Measurements from ENCODE around the gene CFAP99.
"Not testable (repeated sequence)": the region's sequence is repeated elsewhere in the genome, so short reads cannot be mapped to it uniquely, and the experiment has no call there.

Gene CFAP99

GRCh38 chr4:2418650-2419571 is at the start of gene CFAP99:
Gene CFAP99, plus strand, starts transcription at chr4:2418955.
- peak; percentile 34 for DNase-seq

GRCh38 chr4:2370597-2371320 is 48.0 kb upstream of the CFAP99 start:
- no peak for DNase-seq

GRCh38 chr4:2371765-2372487 is 46.8 kb upstream of the CFAP99 start:
- no peak for DNase-seq

GRCh38 chr4:2372488-2373030 is 46.2 kb upstream of the CFAP99 start:
- no peak for DNase-seq

GRCh38 chr4:2373532-2373931 is 45.2 kb upstream of the CFAP99 start:
- DNase-seq, result no peak

GRCh38 chr4:2375427-2375826 is 43.3 kb upstream of the CFAP99 start:
- no peak for DNase-seq

GRCh38 chr4:2377241-2377640 is 41.5 kb upstream of the CFAP99 start:
- DNase-seq, result no peak

- no peak for DNase-seq
Measured at GRCh38 chr4:2378401-2378800, 40.4 kb upstream of the CFAP99 start.

- no peak for DNase-seq
Measured at GRCh38 chr4:2378898-2379297, 39.9 kb upstream of the CFAP99 start.

- DNase-seq, result not testable (repeated sequence)
Measured at GRCh38 chr4:2380589-2380988, 38.2 kb upstream of the CFAP99 start.

- DNase-seq, result not testable (repeated sequence)
Measured at GRCh38 chr4:2382769-2383202, 36.0 kb upstream of the CFAP99 start.

- DNase-seq, result not testable (repeated sequence)
Measured at GRCh38 chr4:2383220-2383631, 35.5 kb upstream of the CFAP99 start.

GRCh38 chr4:2383760-2384159 is 35.0 kb upstream of the CFAP99 start:
- DNase-seq, result no peak

GRCh38 chr4:2384245-2384644 is 34.5 kb upstream of the CFAP99 start:
- no peak for DNase-seq

GRCh38 chr4:2385516-2385915 is 33.2 kb upstream of the CFAP99 start:
- DNase-seq, result no peak

GRCh38 chr4:2386717-2387116 is 32.0 kb upstream of the CFAP99 start:
- DNase-seq, result no peak

GRCh38 chr4:2387218-2387617 is 31.5 kb upstream of the CFAP99 start:
- no peak for DNase-seq

- DNase-seq, result no peak
Measured at GRCh38 chr4:2387829-2388228, 30.9 kb upstream of the CFAP99 start.

GRCh38 chr4:2388429-2389182 is 30.1 kb upstream of the CFAP99 start:
- DNase-seq, result no peak

GRCh38 chr4:2389691-2390090 is 29.1 kb upstream of the CFAP99 start:
- no peak for DNase-seq

- no peak for DNase-seq
Measured at GRCh38 chr4:2390146-2390545, 28.6 kb upstream of the CFAP99 start.

- no peak for DNase-seq
Measured at GRCh38 chr4:2390784-2391421, 27.9 kb upstream of the CFAP99 start.
